WTC11 (cell line): Measurements from ENCODE around the gene CABCOCO1. TPM values are rescaled to one million over a fixed set of nuclear protein-coding genes. Genes with fewer than 3 reads are reported as not detected.
A peak's percentile ranks its signal among the peaks of the same experiment; 100 is the strongest.

Source experiments
- ATAC-seq: fragments of 200-7000 bp; cut with Tn5 transposase; 2 replicates; pipeline ENCODE4 v1.10.0; 2021; ENCODE audit warnings: mild to moderate bottlenecking, moderate library complexity
- Bru-seq: library from RNA; stranded (reverse); fragments of 400-500 nt; gene quantifications from one replicate; lab custom pipeline; 2021; lab: Mats Ljungman, UMichigan
- CTCF ChIA-PET: fragments of 300-600 bp; sonication (Branson Sonifier 250); formaldehyde crosslinking; loops from one replicate; lab custom pipeline; 2021; ENCODE audit warnings: antibody characterized with exemption; lab: Charles Lee
- POLR2A ChIA-PET: fragments of 350-600 bp; sonication (Branson Sonifier 250); formaldehyde crosslinking; loops from one replicate; lab custom pipeline; 2021; ENCODE audit warnings: antibody characterized with exemption; lab: Charles Lee
- DNase-seq: peaks from one replicate; pipeline ENCODE4 v3.0.0; 2021; ENCODE audit warnings: low spot score
- H3K27ac Mint-ChIP-seq: 2 replicates; pipeline ENCODE4 v1.8.0; 2021; ENCODE audit warnings: mixed read lengths
- H3K27me3 Mint-ChIP-seq: 2 replicates; pipeline ENCODE4 v1.8.0; 2021; ENCODE audit warnings: low read depth, mild to moderate bottlenecking, moderate library complexity, mixed read lengths
- H3K36me3 Mint-ChIP-seq: 2 replicates; pipeline ENCODE4 v1.8.0; 2021; ENCODE audit warnings: mixed read lengths
- H3K4me1 Mint-ChIP-seq: 2 replicates; pipeline ENCODE4 v1.8.0; 2022; ENCODE audit warnings: mixed read lengths
- H3K4me3 Mint-ChIP-seq: 2 replicates; pipeline ENCODE4 v1.8.0; 2021; ENCODE audit warnings: mild to moderate bottlenecking, moderate library complexity, mixed read lengths
- H3K9me3 Mint-ChIP-seq: 2 replicates; pipeline ENCODE4 v1.8.0; 2021; ENCODE audit warnings: mixed read lengths
- ATF1 ChIP-seq: sonication (generic); formaldehyde crosslinking; IDR thresholded peaks from 2 replicates; pipeline ENCODE4 v1.8.1; 2023; ENCODE audit warnings: mild to moderate bottlenecking, moderate library complexity, missing genetic modification reagents
- ETV6 ChIP-seq: sonication (generic); formaldehyde crosslinking; IDR thresholded peaks from 2 replicates; pipeline ENCODE4 v1.8.1; 2022; ENCODE audit warnings: mild to moderate bottlenecking, missing genetic modification reagents
- GABPB1 ChIP-seq: sonication (generic); formaldehyde crosslinking; IDR thresholded peaks from 2 replicates; pipeline ENCODE4 v1.8.1; 2023; ENCODE audit warnings: mild to moderate bottlenecking, missing genetic modification reagents
- GTF2I ChIP-seq: fragments of 250-450 bp; sonication (Bioruptor Pico); conservative IDR thresholded peaks from 2 replicates; pipeline ENCODE4 v1.4.0; 2021; ENCODE audit warnings: mild to moderate bottlenecking
- ZNF317 ChIP-seq: sonication (generic); formaldehyde crosslinking; IDR thresholded peaks from 2 replicates; pipeline ENCODE4 v1.8.1; 2023; ENCODE audit warnings: low read depth, mild to moderate bottlenecking, moderate library complexity, missing genetic modification reagents, borderline replicate concordance
- ZNF423 ChIP-seq: fragments of 250-450 bp; sonication (Bioruptor Pico); IDR thresholded peaks from 2 replicates; pipeline ENCODE4 v2.1.2; 2022; ENCODE audit warnings: mild to moderate bottlenecking, moderate library complexity
- long read RNA-seq, 3 experiments: library from RNA in 1 of 3; library from capped mRNA in 1 of 3; library from polyadenylated mRNA in 1 of 3; unstranded in 2 of 3; stranded (forward) in 1 of 3; transcript quantifications; one replicate each; pipeline ENCODE4 v2.0.0, GENCODE V29; 2021
- total RNA-seq: library from RNA; stranded (reverse); gene quantifications from 3 replicates; pipeline ENCODE4 v1.2.3, GENCODE V29; 2021
- TF ChIP-seq, protein P1 (sequence below): sonication (generic); formaldehyde crosslinking; IDR thresholded peaks from 2 replicates; pipeline ENCODE4 v1.8.1; 2023; ENCODE audit warnings: mild to moderate bottlenecking, missing genetic modification reagents, borderline replicate concordance
- TF ChIP-seq, protein P2 (sequence below): sonication (generic); formaldehyde crosslinking; IDR thresholded peaks from 2 replicates; pipeline ENCODE4 v1.8.1; 2022; ENCODE audit warnings: missing genetic modification reagents, borderline replicate concordance
- TF ChIP-seq, protein P3 (sequence below): sonication (generic); formaldehyde crosslinking; IDR thresholded peaks from 2 replicates; pipeline ENCODE4 v1.8.1; 2023; ENCODE audit warnings: mild to moderate bottlenecking, moderate library complexity, missing genetic modification reagents
- TF ChIP-seq, protein P4 (sequence below): sonication (generic); formaldehyde crosslinking; IDR thresholded peaks from 2 replicates; pipeline ENCODE4 v1.8.1; 2023; ENCODE audit warnings: mild to moderate bottlenecking, missing genetic modification reagents
- TF ChIP-seq, protein P5 (sequence below): sonication (generic); formaldehyde crosslinking; IDR thresholded peaks from 2 replicates; pipeline ENCODE4 v1.8.1; 2023; ENCODE audit warnings: mild to moderate bottlenecking, missing genetic modification reagents, moderate library complexity

Gene CABCOCO1, protein sequence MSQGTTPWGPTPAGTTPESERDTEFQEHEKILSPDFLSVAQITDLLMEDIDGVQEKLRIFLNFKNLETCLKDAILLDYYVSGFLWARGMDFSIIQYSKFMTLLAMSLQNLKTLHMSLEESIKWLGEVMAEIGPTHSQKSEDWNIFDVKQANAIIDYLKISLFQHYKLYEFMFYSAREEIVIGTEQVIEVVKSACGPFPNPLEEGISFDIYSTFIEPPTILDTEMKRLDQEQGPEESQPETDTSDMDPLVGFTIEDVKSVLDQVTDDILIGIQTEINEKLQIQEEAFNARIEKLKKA
- not detected in 3 replicates for total RNA-seq
- percentile 11 among the genes with signal in this experiment for Bru-seq, nascent RNA
- long read RNA-seq, experiment 1, result 0 reads
- long read RNA-seq, experiment 2, result 0 reads
- long read RNA-seq, experiment 3, result 0 reads

DNA sequence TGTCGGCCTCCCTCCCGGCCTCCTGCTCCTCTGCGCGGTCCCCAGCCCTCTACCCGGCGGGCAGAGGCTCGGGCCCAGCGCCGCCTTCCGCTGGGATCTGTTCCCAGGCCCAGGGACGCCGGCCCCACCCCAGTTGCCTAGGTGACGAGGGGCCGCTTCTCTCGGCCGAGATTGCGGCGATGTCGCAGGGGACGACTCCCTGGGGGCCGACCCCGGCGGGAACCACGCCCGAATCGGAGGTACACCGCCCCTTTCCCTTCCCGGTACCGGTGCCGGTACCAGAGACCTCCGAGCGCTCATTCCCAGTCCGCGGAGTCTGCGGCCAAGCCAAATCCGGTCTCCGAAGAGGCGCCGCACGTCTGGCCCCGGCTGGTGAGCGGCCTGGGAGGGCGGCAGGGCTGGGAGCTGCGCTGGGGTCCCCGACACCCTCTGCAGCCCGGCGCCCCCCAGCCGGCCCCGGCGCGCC lies at the start of gene CABCOCO1:
TSS of gene CABCOCO1 (plus strand) at position 136 of the 466 bp plus-strand sequence. CDS start at position 180, 44 bp downstream.
- H3K27ac Mint-ChIP-seq, result no peak within 1 kb of the TSS
- peaks cover 9% of the 10 kb centered on the region for H3K4me1 Mint-ChIP-seq
- H3K27me3 Mint-ChIP-seq, result peaks cover 6% of the 10 kb centered on the region; the same call in 1 of the 2 replicates
- peak; percentile 99 for ATAC-seq
- H3K9me3 Mint-ChIP-seq, result no peaks in the 10 kb centered on the region
- peak; percentile 16; the same call in 1 of the 2 replicates for TF ChIP-seq ZNF317 (CRISPR knock-in tag)
- peak; percentile 51 for TF ChIP-seq ZNF423 (CRISPR knock-in tag)
- TF ChIP-seq, protein P1, sequence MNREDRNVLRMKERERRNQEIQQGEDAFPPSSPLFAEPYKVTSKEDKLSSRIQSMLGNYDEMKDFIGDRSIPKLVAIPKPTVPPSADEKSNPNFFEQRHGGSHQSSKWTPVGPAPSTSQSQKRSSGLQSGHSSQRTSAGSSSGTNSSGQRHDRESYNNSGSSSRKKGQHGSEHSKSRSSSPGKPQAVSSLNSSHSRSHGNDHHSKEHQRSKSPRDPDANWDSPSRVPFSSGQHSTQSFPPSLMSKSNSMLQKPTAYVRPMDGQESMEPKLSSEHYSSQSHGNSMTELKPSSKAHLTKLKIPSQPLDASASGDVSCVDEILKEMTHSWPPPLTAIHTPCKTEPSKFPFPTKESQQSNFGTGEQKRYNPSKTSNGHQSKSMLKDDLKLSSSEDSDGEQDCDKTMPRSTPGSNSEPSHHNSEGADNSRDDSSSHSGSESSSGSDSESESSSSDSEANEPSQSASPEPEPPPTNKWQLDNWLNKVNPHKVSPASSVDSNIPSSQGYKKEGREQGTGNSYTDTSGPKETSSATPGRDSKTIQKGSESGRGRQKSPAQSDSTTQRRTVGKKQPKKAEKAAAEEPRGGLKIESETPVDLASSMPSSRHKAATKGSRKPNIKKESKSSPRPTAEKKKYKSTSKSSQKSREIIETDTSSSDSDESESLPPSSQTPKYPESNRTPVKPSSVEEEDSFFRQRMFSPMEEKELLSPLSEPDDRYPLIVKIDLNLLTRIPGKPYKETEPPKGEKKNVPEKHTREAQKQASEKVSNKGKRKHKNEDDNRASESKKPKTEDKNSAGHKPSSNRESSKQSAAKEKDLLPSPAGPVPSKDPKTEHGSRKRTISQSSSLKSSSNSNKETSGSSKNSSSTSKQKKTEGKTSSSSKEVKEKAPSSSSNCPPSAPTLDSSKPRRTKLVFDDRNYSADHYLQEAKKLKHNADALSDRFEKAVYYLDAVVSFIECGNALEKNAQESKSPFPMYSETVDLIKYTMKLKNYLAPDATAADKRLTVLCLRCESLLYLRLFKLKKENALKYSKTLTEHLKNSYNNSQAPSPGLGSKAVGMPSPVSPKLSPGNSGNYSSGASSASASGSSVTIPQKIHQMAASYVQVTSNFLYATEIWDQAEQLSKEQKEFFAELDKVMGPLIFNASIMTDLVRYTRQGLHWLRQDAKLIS (CRISPR knock-in tag), result 0 out of 2 replicates have a peak, but pooled peaks have one; percentile 41
- TF ChIP-seq, protein P2, sequence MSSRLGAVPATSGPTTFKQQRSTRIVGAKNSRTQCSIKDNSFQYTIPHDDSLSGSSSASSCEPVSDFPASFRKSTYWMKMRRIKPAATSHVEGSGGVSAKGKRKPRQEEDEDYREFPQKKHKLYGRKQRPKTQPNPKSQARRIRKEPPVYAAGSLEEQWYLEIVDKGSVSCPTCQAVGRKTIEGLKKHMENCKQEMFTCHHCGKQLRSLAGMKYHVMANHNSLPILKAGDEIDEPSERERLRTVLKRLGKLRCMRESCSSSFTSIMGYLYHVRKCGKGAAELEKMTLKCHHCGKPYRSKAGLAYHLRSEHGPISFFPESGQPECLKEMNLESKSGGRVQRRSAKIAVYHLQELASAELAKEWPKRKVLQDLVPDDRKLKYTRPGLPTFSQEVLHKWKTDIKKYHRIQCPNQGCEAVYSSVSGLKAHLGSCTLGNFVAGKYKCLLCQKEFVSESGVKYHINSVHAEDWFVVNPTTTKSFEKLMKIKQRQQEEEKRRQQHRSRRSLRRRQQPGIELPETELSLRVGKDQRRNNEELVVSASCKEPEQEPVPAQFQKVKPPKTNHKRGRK, result no peak
- TF ChIP-seq, protein P3, sequence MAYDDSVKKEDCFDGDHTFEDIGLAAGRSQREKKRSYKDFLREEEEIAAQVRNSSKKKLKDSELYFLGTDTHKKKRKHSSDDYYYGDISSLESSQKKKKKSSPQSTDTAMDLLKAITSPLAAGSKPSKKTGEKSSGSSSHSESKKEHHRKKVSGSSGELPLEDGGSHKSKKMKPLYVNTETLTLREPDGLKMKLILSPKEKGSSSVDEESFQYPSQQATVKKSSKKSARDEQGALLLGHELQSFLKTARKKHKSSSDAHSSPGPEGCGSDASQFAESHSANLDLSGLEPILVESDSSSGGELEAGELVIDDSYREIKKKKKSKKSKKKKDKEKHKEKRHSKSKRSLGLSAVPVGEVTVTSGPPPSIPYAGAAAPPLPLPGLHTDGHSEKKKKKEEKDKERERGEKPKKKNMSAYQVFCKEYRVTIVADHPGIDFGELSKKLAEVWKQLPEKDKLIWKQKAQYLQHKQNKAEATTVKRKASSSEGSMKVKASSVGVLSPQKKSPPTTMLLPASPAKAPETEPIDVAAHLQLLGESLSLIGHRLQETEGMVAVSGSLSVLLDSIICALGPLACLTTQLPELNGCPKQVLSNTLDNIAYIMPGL, result peak; percentile 49; the same call in 1 of the 2 replicates
- TF ChIP-seq GTF2I (CRISPR knock-in tag), result 0 out of 2 replicates have a peak, but pooled peaks have one; percentile 13
- TF ChIP-seq ETV6 (CRISPR knock-in tag), result 0 out of 2 replicates have a peak, but pooled peaks have one; percentile 33
- no peak for TF ChIP-seq ATF1
- peak within 1 kb of the TSS; percentile 67 for H3K4me3 Mint-ChIP-seq
- ChIA-PET POLR2A (no interaction called here), CTCF (interaction anchor here (0.5 kb wide), 1 partner anchor 1332 kb away, joined by 3 read pairs; no protein-coding TSS in a partner anchor)
- H3K36me3 Mint-ChIP-seq, result no peaks in the 10 kb centered on the region
- DNase-seq, result peak; percentile 84

DNA sequence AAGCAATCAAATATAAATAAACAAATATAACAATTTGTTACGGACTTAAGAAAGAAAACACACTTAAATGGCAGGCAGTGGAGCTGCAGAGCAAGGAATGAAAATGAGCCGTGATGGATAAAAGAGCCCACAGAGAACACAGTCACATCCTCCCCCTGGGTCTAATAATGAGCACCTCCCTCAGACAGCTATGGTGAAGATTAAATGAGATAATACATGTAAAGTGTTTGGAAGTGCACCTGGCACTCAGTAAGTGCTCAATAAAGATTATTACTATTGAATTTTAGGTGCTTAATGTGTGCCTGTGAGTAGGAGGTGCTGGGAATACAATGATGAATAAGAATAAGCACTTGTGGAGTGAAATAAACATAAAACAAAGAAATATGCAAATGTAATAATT lies 49.1 kb upstream of the CABCOCO1 start:
- CTCF ChIA-PET, result no interaction called here
- H3K4me3 Mint-ChIP-seq, result no peak overlapping the region
- no peak overlapping the region for H3K27ac Mint-ChIP-seq
- TF ChIP-seq, protein P4, sequence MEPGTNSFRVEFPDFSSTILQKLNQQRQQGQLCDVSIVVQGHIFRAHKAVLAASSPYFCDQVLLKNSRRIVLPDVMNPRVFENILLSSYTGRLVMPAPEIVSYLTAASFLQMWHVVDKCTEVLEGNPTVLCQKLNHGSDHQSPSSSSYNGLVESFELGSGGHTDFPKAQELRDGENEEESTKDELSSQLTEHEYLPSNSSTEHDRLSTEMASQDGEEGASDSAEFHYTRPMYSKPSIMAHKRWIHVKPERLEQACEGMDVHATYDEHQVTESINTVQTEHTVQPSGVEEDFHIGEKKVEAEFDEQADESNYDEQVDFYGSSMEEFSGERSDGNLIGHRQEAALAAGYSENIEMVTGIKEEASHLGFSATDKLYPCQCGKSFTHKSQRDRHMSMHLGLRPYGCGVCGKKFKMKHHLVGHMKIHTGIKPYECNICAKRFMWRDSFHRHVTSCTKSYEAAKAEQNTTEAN (CRISPR knock-in tag), result no peak
- TF ChIP-seq, all 79 proteins: peak for 0
- no peak for ATAC-seq
- Mint-ChIP-seq H3K9me3 (no peaks in the 10 kb centered on the region), H3K36me3 (no peaks in the 10 kb centered on the region), H3K27me3 (no peaks in the 10 kb centered on the region; the same call in 1 of the 2 replicates), H3K4me1 (peaks cover 11% of the 10 kb centered on the region)
- POLR2A ChIA-PET, result no interaction called here
- DNase-seq, result no peak

DNA sequence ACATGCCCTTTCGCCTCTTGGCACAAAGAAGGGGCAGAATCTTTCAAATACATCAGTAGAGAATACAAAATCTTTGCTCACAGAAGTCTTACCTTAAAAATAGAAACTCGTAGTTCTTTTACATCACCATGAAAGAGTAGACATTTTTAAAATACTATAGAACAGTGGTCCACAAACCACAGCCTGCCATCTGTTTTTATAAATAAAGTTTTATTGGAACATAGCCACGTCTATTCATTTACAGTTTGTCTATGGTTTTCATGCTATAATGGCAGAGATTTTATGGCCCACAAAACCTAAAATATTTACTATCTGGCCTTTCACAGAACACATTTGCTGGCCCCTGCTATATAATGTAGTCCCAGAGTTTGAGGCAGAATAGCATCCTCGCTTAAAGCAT lies 46.1 kb upstream of the CABCOCO1 start:
- Mint-ChIP-seq H3K9me3 (no peaks in the 10 kb centered on the region), H3K27ac (no peak overlapping the region), H3K27me3 (no peaks in the 10 kb centered on the region), H3K4me1 (peaks cover 11% of the 10 kb centered on the region), H3K4me3 (no peak overlapping the region), H3K36me3 (no peaks in the 10 kb centered on the region)
- ChIA-PET CTCF (no interaction called here), POLR2A (no interaction called here)
- ATAC-seq (no peak), DNase-seq (no peak)
- TF ChIP-seq, protein P5, sequence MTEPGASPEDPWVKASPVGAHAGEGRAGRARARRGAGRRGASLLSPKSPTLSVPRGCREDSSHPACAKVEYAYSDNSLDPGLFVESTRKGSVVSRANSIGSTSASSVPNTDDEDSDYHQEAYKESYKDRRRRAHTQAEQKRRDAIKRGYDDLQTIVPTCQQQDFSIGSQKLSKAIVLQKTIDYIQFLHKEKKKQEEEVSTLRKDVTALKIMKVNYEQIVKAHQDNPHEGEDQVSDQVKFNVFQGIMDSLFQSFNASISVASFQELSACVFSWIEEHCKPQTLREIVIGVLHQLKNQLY, result no peak
- TF ChIP-seq GABPB1 (no peak), ZNF423 (CRISPR knock-in tag) (no peak)
